Ovary (tissue), 3 donors: ENCODE measurements around the gene SV2B.

Experiments used
- EP300 ChIP-seq: sonication (generic); formaldehyde crosslinking; IDR thresholded peaks from one replicate; pipeline ENCODE4 v1.6.1; 2017; ENCODE audit warnings: antibody characterized with exemption
- POLR2A ChIP-seq: fragments of 450-650 bp; IDR thresholded peaks from one replicate; pipeline ENCODE4 v1.6.1; 2017; ENCODE audit warnings: antibody characterized with exemption, mild to moderate bottlenecking, moderate library complexity
- TF ChIP-seq, protein P1 (sequence below), 3 donors: fragments of 450-650 bp in 2 of 3; fragments of 200-600 bp in 1 of 3; IDR thresholded peaks; one replicate each; pipeline versions ENCODE4 v1.5.1 to v1.8.0; 2016 to 2022; ENCODE audit warnings: antibody characterized with exemption in 3 of 3, mild to moderate bottlenecking in 1 of 3
- donor health status: DM: no; HTN: no; CAD: no.

DNA sequence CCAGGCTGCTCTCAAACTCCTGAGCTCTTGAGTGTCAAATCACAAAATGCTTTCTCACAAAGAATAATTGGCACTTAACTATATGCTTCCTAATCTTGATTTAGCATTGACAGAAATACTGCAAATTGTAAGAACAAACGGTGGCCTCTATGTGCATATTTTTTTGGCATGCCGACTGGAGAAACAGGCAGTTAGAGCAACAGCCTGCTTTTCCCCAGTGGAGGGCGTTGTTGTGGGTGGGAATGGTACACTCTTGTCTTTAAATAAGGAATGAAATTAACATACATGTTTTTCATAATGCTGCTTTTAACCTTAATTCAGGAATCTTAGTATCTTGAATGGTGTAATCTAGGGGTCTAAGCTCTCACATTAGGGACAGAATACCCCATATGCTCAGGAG lies 31.1 kb upstream of the SV2B start:
- TF ChIP-seq, protein P1, sequence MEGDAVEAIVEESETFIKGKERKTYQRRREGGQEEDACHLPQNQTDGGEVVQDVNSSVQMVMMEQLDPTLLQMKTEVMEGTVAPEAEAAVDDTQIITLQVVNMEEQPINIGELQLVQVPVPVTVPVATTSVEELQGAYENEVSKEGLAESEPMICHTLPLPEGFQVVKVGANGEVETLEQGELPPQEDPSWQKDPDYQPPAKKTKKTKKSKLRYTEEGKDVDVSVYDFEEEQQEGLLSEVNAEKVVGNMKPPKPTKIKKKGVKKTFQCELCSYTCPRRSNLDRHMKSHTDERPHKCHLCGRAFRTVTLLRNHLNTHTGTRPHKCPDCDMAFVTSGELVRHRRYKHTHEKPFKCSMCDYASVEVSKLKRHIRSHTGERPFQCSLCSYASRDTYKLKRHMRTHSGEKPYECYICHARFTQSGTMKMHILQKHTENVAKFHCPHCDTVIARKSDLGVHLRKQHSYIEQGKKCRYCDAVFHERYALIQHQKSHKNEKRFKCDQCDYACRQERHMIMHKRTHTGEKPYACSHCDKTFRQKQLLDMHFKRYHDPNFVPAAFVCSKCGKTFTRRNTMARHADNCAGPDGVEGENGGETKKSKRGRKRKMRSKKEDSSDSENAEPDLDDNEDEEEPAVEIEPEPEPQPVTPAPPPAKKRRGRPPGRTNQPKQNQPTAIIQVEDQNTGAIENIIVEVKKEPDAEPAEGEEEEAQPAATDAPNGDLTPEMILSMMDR (IDR thresholded peaks at IDR 0.05) = no peak
- TF ChIP-seq POLR2A = no peak
- no peak for TF ChIP-seq EP300
